Measurements from ENCODE around the gene VEGFA. TPM values are rescaled to one million over a fixed set of nuclear protein-coding genes. Genes with fewer than 3 reads are reported as not detected.

Gene VEGFA
- total and polyA plus RNA-seq, 2 of the 8 experiments (the other 6 are each of a cell fraction or from before 2014, with no cell fraction given): 42.2 to 58.5 TPM

- TF ChIP-seq, protein P1, sequence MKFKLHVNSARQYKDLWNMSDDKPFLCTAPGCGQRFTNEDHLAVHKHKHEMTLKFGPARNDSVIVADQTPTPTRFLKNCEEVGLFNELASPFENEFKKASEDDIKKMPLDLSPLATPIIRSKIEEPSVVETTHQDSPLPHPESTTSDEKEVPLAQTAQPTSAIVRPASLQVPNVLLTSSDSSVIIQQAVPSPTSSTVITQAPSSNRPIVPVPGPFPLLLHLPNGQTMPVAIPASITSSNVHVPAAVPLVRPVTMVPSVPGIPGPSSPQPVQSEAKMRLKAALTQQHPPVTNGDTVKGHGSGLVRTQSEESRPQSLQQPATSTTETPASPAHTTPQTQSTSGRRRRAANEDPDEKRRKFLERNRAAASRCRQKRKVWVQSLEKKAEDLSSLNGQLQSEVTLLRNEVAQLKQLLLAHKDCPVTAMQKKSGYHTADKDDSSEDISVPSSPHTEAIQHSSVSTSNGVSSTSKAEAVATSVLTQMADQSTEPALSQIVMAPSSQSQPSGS (IDR thresholded peaks at IDR 0.05; ENCODE audit: low read length): no peak
- TF ChIP-seq SUZ12 (IDR thresholded peaks at IDR 0.05; ENCODE audit: low read length) (no peak), TAF1 (IDR thresholded peaks at IDR 0.05; ENCODE audit: low read depth, low read length) (no peak), TCF12 (IDR thresholded peaks at IDR 0.05; ENCODE audit: low read depth, low read length) (no peak), JUN (IDR thresholded peaks at IDR 0.05; ENCODE audit: low read depth, low read length) (no peak), SIN3A (conservative IDR thresholded peaks at IDR 0.05 in 1 of 2, IDR thresholded peaks at IDR 0.05 in 1 of 2; ENCODE audit: low read depth in 1 of 2, low read length in 2 of 2) (no peak), PHF8 (conservative IDR thresholded peaks at IDR 0.05; ENCODE audit: low read depth, low read length) (no peak), CBX8 (IDR thresholded peaks at IDR 0.05; ENCODE audit: borderline replicate concordance, low read depth, low read length) (no peak)
- TF ChIP-seq, protein P2, sequence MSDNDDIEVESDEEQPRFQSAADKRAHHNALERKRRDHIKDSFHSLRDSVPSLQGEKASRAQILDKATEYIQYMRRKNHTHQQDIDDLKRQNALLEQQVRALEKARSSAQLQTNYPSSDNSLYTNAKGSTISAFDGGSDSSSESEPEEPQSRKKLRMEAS (IDR thresholded peaks at IDR 0.05): no peak
- TF ChIP-seq, protein P3, sequence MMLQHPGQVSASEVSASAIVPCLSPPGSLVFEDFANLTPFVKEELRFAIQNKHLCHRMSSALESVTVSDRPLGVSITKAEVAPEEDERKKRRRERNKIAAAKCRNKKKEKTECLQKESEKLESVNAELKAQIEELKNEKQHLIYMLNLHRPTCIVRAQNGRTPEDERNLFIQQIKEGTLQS (IDR thresholded peaks at IDR 0.05; ENCODE audit: insufficient read depth, low read depth, low read length): no peak
These were observed 44.1 kb upstream of the VEGFA start (continued) for GRCh38 chr6:43725643-43726580.
